Right lobe of liver (tissue), 6 donors: ENCODE results near the gene SCN5A. TPM values are rescaled to one million over a fixed set of nuclear protein-coding genes. Genes with fewer than 3 reads are reported as not detected.

ENCODE experiments used
- ATAC-seq, 4 donors: fragments of 200-7000 bp; cut with Tn5 transposase; one replicate each; pipeline ENCODE4 v1.9.1; 2020; ENCODE audit warnings: mild to moderate bottlenecking in 4 of 4, moderate library complexity in 4 of 4
- DNase-seq, 3 donors: peaks; one replicate each; pipeline ENCODE4 v3.0.0-alpha.2; 2020
- H3K27ac ChIP-seq, 3 donors: fragments of 200-600 bp; one replicate each; pipeline ENCODE4 v1.8.0; 2022
- H3K27me3 ChIP-seq, 2 donors: fragments of 200-600 bp; one replicate each; pipeline ENCODE4 v1.8.0; 2022
- H3K36me3 ChIP-seq, 4 donors: fragments of 200-600 bp; sonication (generic) in 1 of 4; one replicate each; pipeline versions ENCODE4 v1.5.1 to v1.8.0; 2017 to 2022; ENCODE audit warnings: control low read depth in 1 of 4
- H3K4me1 ChIP-seq, 4 donors: fragments of 200-600 bp; sonication (generic) in 1 of 4; one replicate each; pipeline versions ENCODE4 v1.5.1 to v1.8.0; 2017 to 2022; ENCODE audit warnings: control low read depth in 1 of 4
- H3K4me3 ChIP-seq, 3 donors: fragments of 200-600 bp; one replicate each; pipeline ENCODE4 v1.8.0; 2022
- H3K9me3 ChIP-seq, 4 donors: fragments of 200-600 bp; sonication (generic) in 1 of 4; one replicate each; pipeline versions ENCODE4 v1.5.1 to v1.8.0; 2017 to 2022; ENCODE audit warnings: control low read depth in 1 of 4
- CTCF ChIP-seq, 4 donors: fragments of 200-600 bp in 3 of 4; fragments of 450-650 bp in 1 of 4; IDR thresholded peaks; one replicate each; pipeline versions ENCODE4 v1.5.1 to v1.8.0; 2016 to 2022; ENCODE audit warnings: antibody characterized with exemption in 4 of 4, mild to moderate bottlenecking in 2 of 4
- POLR2A ChIP-seq: fragments of 450-650 bp; IDR thresholded peaks from one replicate; pipeline ENCODE4 v1.6.1; 2017; ENCODE audit warnings: antibody characterized with exemption, mild to moderate bottlenecking
- WGBS: methylation state at CpG from one replicate; pipeline ENCODE4 v1.1.6; 2018; ENCODE audit warnings: low coverage, low lambda C conversion rate; ENCODE audit not compliant: insufficient coverage; ENCODE audit errors: missing lambda C conversion rate; 5-methylcytosine and 5-hydroxymethylcytosine counted together
- intact Hi-C, 2 donors: fragments of 100-400 bp; cut with DNase I; formaldehyde crosslinking; loops; one replicate each; pipeline versions ENCODE4 v1.11.2 to v1.14.1; 2022
- total RNA-seq, 6 experiments: library from RNA; depleted of rRNA in 2 of 6; stranded (reverse); fragments of >200 nt in 2 of 6; fragmentation: NEBNext Ultra II Directional in 3 of 6; extraction: Animal tissue kit (Norgen Biotek cat#: 25700) in 3 of 6; gene quantifications; one replicate each; pipeline versions ENCODE4 v1.1.0 to v1.2.4, GENCODE V29; 2016 to 2023
- donor health status: DM: no; HTN: yes; CAD: no.
- donor health status: DM: no; HTN: no; CAD: no.
- donor health status: DM: no; HTN: no; CAD: no.
- donor health status: DM: no; HTN: yes; CAD: no.
- donor health status: DM: no; HTN: yes; CAD: no.

SCN5A gene
- total RNA-seq, 6 experiments from 2014 or later: 0.02 TPM; not detected in 5

- Histone ChIP-seq H3K27ac (no peak overlapping the region), H3K9me3 (no peaks in the 10 kb centered on the region), H3K36me3 (no peaks in the 10 kb centered on the region), H3K4me1 (no peaks in the 10 kb centered on the region), H3K27me3 (no peaks in the 10 kb centered on the region), H3K4me3 (no peak overlapping the region)
- no peak for TF ChIP-seq POLR2A
- TF ChIP-seq CTCF (IDR thresholded peaks at IDR 0.05): no peak
- DNase-seq: no peak
- WGBS: no CpG with 5 or more reads among the region's 14 CpGs
- ATAC-seq: peak in 1 of 4 donors; percentile 19
- intact Hi-C loops: loop anchor here in 1 of 2 donors (10.0 kb wide), 1 partner anchor 128 kb away; no protein-coding TSS in a partner anchor
These were observed 122.7 kb downstream of the SCN5A start for GRCh38 chr3:38526792-38527191.

GRCh38 chr3:38524141-38524739 is 125.2 kb downstream of the SCN5A start:
- ATAC-seq (no peak), DNase-seq (no peak)
- H3K4me1 ChIP-seq: no peaks in the 10 kb centered on the region
- no peaks in the 10 kb centered on the region for H3K36me3 ChIP-seq
- TF ChIP-seq CTCF (IDR thresholded peaks at IDR 0.05): no peak
- no peak overlapping the region for H3K4me3 ChIP-seq
- intact Hi-C loops: loop anchor here (5.0 to 10.0 kb wide), 3 partner anchors 128 to 318 kb away; no protein-coding TSS in a partner anchor
- no peaks in the 10 kb centered on the region for H3K9me3 ChIP-seq
- no peaks in the 10 kb centered on the region for H3K27me3 ChIP-seq
- WGBS: 90% methylated on average over 4 of the region's 5 CpGs
- no peak overlapping the region for H3K27ac ChIP-seq

- Histone ChIP-seq H3K27ac (no peak overlapping the region), H3K4me1 (no peaks in the 10 kb centered on the region), H3K4me3 (no peak overlapping the region), H3K9me3 (no peaks in the 10 kb centered on the region), H3K36me3 (no peaks in the 10 kb centered on the region), H3K27me3 (no peaks in the 10 kb centered on the region)
- intact Hi-C loops: loop anchor here (5.0 to 10.0 kb wide), 3 partner anchors 130 to 320 kb away; no protein-coding TSS in a partner anchor
- DNase-seq (no peak), ATAC-seq (no peak)
- TF ChIP-seq CTCF (IDR thresholded peaks at IDR 0.05): no peak
- no peak for TF ChIP-seq POLR2A
- 89% methylated on average over 4 of the region's 6 CpGs for WGBS
These were observed 127.5 kb downstream of the SCN5A start for GRCh38 chr3:38522002-38522401.

- Histone ChIP-seq H3K36me3 (no peaks in the 10 kb centered on the region), H3K9me3 (no peaks in the 10 kb centered on the region), H3K27ac (no peak overlapping the region), H3K4me3 (no peak overlapping the region), H3K27me3 (no peaks in the 10 kb centered on the region), H3K4me1 (no peaks in the 10 kb centered on the region)
- TF ChIP-seq POLR2A: no peak
- peak; percentile 84 to 95 (median 92) for TF ChIP-seq CTCF (IDR thresholded peaks at IDR 0.05)
- WGBS: 2% methylated on average over 5 of the region's 5 CpGs
- intact Hi-C loops: loop anchor here (5.0 to 10.0 kb wide), 3 partner anchors 131 to 321 kb away; no protein-coding TSS in a partner anchor
- ATAC-seq (peak; percentile 77 to 88 (median 82)), DNase-seq (peak in 2 of 3 donors; percentile 35 to 42)
These were observed 128.0 kb downstream of the SCN5A start for GRCh38 chr3:38521391-38521987.
